Panc1 (cell line): ENCODE data around the gene ETFBKMT. TPM values are rescaled to one million over a fixed set of nuclear protein-coding genes. Genes with fewer than 3 reads are reported as not detected.
"Not testable (repeated sequence)": the region's sequence is repeated elsewhere in the genome, so short reads cannot be mapped to it uniquely, and the experiment has no call there.

Experiments used
- ATAC-seq: fragments of 200-7000 bp; cut with Tn5 transposase; 2 replicates; pipeline ENCODE4 v1.9.1; 2020; ENCODE audit warnings: mild to moderate bottlenecking, moderate library complexity
- BruUV-seq: library from RNA; stranded (reverse); fragments of 400-500 nt; replicated peaks from 2 replicates; lab custom pipeline; 2021; lab: Mats Ljungman, UMichigan
- CTCF ChIA-PET: fragments of 300-600 bp; sonication (Branson Sonifier 250); formaldehyde crosslinking; loops from one replicate; lab custom pipeline; 2022; ENCODE audit warnings: antibody characterized with exemption; lab: Charles Lee
- POLR2A ChIA-PET: fragments of 300-600 bp; sonication (Branson Sonifier 250); formaldehyde crosslinking; loops from one replicate; lab custom pipeline; 2022; ENCODE audit warnings: antibody characterized with exemption; lab: Charles Lee
- DNase-seq: peaks from one replicate; pipeline ENCODE4 v3.0.0-alpha.2; 2010; ENCODE audit warnings: low read depth, low spot score
- H3K27ac ChIP-seq: 2 replicates; pipeline ENCODE4 v1.5.1; 2011; ENCODE audit warnings: mild to moderate bottlenecking, low read length, inconsistent platforms
- H3K27me3 ChIP-seq: fragments of 200-500 bp; sonication (Bioruptor generic); 2 replicates; pipeline ENCODE4 v1.6.0; 2014; ENCODE audit warnings: low read length, inconsistent platforms; ENCODE audit not compliant: control insufficient read depth, insufficient read depth
- H3K36me3 ChIP-seq: fragments of 200-500 bp; sonication (Bioruptor generic); 2 replicates; pipeline ENCODE4 v1.5.1; 2014; ENCODE audit warnings: inconsistent platforms, mild to moderate bottlenecking, low read length, moderate library complexity; ENCODE audit not compliant: control insufficient read depth, insufficient read depth
- H3K4me1 ChIP-seq: 2 replicates; pipeline ENCODE4 v1.5.1; 2011; ENCODE audit warnings: inconsistent platforms, mild to moderate bottlenecking, low read length, moderate library complexity; ENCODE audit not compliant: control insufficient read depth, insufficient read depth
- H3K4me3 ChIP-seq, 2 experiments: 2 replicates each; pipeline ENCODE4 v1.5.1; 2011 to 2012; ENCODE audit warnings: low read depth in 2 of 2, low read length in 2 of 2, mild to moderate bottlenecking in 2 of 2, inconsistent platforms in 1 of 2, moderate library complexity in 1 of 2
- H3K9me3 ChIP-seq: fragments of 200-500 bp; sonication (Bioruptor generic); 2 replicates; pipeline ENCODE4 v1.5.1; 2014; ENCODE audit warnings: low read depth, mild to moderate bottlenecking, inconsistent platforms, low read length, moderate library complexity; ENCODE audit not compliant: control insufficient read depth, insufficient read depth
- CTCF ChIP-seq: fragments of 450-650 bp; IDR thresholded peaks from 2 replicates; pipeline ENCODE4 v1.5.1; 2017; ENCODE audit warnings: mild to moderate bottlenecking
- POLR2AphosphoS5 ChIP-seq: IDR thresholded peaks from 2 replicates; pipeline ENCODE4 v1.6.1; 2012; ENCODE audit warnings: mild to moderate bottlenecking, low read depth, low read length, moderate library complexity
- REST ChIP-seq, 2 experiments: IDR thresholded peaks; 2 replicates each; pipeline ENCODE4 v1.6.1; 2011 to 2012; ENCODE audit warnings: low read depth in 2 of 2, control low read depth in 1 of 2, low read length in 1 of 2, mild to moderate bottlenecking in 1 of 2, moderate library complexity in 1 of 2; ENCODE audit not compliant: insufficient read depth in 1 of 2
- SIN3A ChIP-seq: IDR thresholded peaks from 2 replicates; pipeline ENCODE4 v1.6.1; 2012; ENCODE audit warnings: low read depth, mild to moderate bottlenecking, low read length, moderate library complexity, borderline replicate concordance; ENCODE audit not compliant: insufficient read depth
- TCF7L2 ChIP-seq: IDR thresholded peaks from 2 replicates; pipeline ENCODE4 v1.6.1; 2011; ENCODE audit warnings: mild to moderate bottlenecking, low read depth, low read length, inconsistent platforms
- in situ Hi-C: cut with HindIII; loops from 2 replicates; pipeline ENCODE4 v1.10.0; 2016; ENCODE audit warnings: low sequenced_read_pairs, low pct_unique_long_range_greater_than_20kb
- intact Hi-C: fragments of 100-400 bp; cut with micrococcal nuclease; formaldehyde crosslinking; loops from one replicate; pipeline ENCODE4 v1.10.0; 2022; ENCODE audit not compliant: unreplicated experiment
- total RNA-seq: library from RNA; stranded (reverse); gene quantifications from one replicate; pipeline ENCODE4 v1.2.1, GENCODE V29; 2021; ENCODE audit not compliant: unreplicated experiment

The ETFBKMT gene
- total RNA-seq, 1 experiment from 2014 or later = 1.5 TPM

GRCh38 chr12:31718542-31719198 lies 59.2 kb downstream of the ETFBKMT start:
- CTCF ChIA-PET, H3K4me3 ChIP-seq, ATAC-seq, in situ Hi-C loops, H3K27me3 ChIP-seq, BruUV-seq, intact Hi-C loops, H3K9me3 ChIP-seq, POLR2A ChIA-PET, DNase-seq, H3K36me3 ChIP-seq, H3K27ac ChIP-seq: not testable (repeated sequence)
- H3K4me1 ChIP-seq = peaks cover 18% of the 10 kb centered on the region

GRCh38 chr12:31722580-31722979 lies 63.1 kb downstream of the ETFBKMT start:
- peak overlapping the region; percentile 39; the same call in 1 of the 2 replicates for H3K27ac ChIP-seq
- no peaks in the 10 kb centered on the region for H3K27me3 ChIP-seq
- CTCF ChIA-PET = no interaction called here
- no TSS peak for BruUV-seq
- H3K36me3 ChIP-seq = no peaks in the 10 kb centered on the region
- in situ Hi-C loops (no loop called here), intact Hi-C loops (no loop called here)
- TF ChIP-seq SIN3A (no peak), POLR2AphosphoS5 (no peak), REST (IDR thresholded peaks at IDR 0.05; ENCODE audit: insufficient read depth in 1 of 2, low read depth in 2 of 2, low read length in 1 of 2) (no peak), TCF7L2 (no peak), CTCF (no peak)
- DNase-seq = no peak
- H3K4me1 ChIP-seq = peaks cover 18% of the 10 kb centered on the region; the same call in 1 of the 2 replicates
- ATAC-seq = no peak
- POLR2A ChIA-PET = no interaction called here
- H3K4me3 ChIP-seq = no peak overlapping the region
- H3K9me3 ChIP-seq = no peaks in the 10 kb centered on the region

Other genes with a start within 250 kb of the ETFBKMT start
- 36.8 TPM for gene DENND5B, start 68.6 kb upstream of the ETFBKMT start, total RNA-seq
- gene AMN1, start 69.3 kb downstream of the ETFBKMT start, total RNA-seq = 16.4 TPM